ENCODE measurements around the gene INPP5D. TPM values are rescaled to one million over a fixed set of nuclear protein-coding genes. Genes with fewer than 3 reads are reported as not detected.

The INPP5D gene
- total RNA-seq, 1 donor from 2014 or later: 129 TPM

GRCh38 chr2:233201258-233202013 lies 141.3 kb downstream of the INPP5D start:
- intact Hi-C loops (cut with micrococcal nuclease): no loop called here

DNA sequence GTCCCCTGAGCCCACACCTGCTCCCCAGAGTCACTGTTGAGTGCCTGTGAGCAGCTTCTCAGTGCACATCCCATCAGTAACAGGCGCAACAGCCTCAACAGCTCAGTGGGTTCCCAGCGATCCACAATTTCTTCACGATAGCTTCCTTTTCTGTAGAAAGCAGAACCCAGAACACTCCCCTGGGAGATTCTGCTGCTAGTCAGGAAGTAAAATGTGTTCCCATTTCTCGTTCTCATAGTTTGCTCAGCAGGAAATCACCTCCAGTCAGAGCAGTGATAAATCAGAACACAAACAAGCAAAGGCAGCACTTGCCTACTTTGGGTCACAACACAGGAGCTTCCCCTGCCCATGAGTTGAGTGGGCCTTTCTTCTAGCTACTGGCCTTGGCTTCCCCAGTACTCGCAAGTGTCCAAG lies 142.4 kb downstream of the INPP5D start:
- intact Hi-C loops (cut with micrococcal nuclease): no loop called here

DNA sequence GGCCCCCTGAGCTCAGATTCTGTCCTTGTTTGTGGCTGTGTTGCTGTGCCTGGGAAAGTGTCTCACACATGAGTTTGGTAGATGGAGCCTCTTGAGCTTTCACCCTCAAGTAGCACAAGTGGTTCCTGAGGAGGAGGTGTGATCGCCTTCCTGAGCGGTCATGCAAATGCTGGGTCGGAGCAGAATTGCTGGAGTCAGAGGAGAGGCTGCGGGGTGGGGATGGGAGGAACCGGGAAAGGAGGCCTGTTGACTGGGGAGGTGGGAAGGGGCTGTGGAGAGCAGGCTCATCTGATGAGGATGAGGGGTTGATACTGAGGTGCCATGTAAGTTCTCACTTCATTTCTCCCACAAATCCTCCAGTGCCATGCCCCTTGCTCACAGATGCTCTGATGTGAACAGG lies 142.9 kb downstream of the INPP5D start:
- intact Hi-C loops (cut with micrococcal nuclease): no loop called here

GRCh38 chr2:233204286-233204936 lies 144.3 kb downstream of the INPP5D start:
- intact Hi-C loops (cut with micrococcal nuclease): no loop called here

DNA sequence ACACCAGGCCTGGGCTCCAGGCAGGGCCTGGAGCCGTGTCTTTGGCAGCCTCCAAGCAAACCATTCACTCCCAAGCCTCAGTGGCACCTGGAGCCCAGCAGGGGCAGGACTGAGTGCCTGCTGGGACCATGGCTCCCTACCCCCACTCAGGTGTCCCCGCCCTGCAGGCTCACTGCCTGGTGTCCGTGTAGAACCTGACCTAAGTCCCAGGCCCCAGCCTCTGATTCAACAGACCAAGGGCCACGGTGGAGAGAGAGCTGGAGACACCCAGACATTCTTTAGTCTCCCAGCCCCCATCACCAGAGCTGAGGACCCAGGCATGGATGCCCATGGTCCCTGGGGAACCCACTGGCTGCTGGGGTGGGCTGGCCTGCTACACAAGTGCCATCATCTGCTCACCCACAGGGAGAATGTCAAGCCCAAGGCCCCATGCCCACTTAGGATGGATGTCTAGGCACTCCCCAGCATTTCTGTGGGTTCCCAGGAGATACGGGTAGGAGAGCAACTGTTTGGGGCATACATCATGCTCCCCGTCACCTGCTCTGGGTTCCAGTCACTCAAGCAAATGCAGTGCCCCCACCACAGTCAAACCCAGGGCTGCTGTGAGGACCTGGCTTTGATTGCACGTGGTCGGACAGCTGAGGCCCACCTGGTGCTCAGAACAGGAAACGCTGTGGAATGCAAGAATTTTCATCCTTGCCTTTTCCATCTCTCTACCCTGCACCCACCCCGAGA lies 148.4 kb downstream of the INPP5D start:
- intact Hi-C loops (cut with micrococcal nuclease): no loop called here

DNA sequence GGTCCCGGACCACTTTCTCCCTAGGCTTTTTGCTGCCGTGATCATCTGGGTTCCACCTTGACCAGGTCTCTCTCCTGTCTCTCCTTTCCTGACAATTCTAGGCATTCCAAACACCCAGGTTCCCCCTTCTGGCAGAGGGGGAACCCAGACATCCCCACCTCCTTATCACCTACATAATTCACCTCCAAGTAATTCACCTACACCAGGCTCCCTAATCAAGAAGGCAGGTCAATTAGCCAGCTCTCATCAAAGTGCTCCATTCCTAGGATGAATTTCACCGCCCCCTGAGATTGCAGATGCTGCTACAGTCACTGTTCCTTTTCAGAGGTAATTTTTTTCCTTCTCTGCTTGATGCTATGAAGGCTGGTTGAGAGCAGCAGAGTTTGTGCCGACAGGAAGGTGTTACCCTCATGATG lies 149.0 kb downstream of the INPP5D start:
- intact Hi-C loops (cut with micrococcal nuclease): no loop called here

DNA sequence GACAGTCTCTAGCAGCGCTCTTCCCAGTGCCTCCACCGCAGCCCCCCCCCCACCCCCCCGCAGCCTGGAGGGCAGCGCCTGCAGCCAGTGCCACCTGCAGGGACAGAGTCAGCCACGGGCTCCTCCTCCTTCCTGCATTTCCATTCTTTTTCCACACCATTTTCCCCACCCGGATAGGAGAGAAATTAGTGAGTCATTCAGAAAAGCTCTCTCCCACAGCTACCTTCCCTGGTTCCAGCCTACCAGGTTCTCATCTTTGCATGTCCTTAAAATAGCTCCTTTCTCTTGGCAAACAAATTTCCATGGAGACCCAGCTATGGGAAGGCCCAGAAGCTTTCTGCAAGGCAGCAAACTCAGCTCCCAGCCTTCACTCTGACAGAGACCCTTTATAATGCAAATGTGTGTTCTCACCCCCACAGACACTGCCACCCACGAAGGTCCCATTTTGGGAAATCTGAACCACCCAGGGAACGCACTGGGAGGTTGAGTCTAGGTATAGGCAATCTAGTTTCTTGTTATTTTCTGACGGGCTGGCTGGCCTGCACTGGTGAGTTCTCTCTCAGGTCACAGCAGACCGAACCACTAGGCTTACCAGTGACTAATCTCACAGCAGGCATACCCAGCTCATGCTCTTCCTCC lies 149.5 kb downstream of the INPP5D start:
- intact Hi-C loops (cut with micrococcal nuclease): no loop called here

DNA sequence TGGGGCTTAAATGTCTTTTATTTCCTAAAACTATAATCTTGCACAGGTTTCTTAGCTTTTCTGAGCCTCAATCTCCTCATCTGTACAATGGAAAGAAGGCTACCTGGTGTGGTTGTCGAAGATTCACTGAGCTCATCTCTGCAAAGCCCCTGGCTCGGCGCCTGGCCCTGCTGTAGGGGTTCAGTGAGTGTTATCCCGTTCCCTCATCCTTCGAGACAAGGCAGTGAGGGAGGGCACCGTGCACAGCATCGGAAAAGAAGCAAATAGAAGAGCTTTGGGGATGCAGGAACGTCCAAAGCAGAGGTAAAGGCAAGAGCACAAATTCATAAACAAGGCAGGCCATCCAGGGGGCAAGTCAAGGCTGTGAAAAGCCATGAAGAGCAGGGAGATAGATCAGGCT lies 150.1 kb downstream of the INPP5D start:
- intact Hi-C loops (cut with micrococcal nuclease): no loop called here

DNA sequence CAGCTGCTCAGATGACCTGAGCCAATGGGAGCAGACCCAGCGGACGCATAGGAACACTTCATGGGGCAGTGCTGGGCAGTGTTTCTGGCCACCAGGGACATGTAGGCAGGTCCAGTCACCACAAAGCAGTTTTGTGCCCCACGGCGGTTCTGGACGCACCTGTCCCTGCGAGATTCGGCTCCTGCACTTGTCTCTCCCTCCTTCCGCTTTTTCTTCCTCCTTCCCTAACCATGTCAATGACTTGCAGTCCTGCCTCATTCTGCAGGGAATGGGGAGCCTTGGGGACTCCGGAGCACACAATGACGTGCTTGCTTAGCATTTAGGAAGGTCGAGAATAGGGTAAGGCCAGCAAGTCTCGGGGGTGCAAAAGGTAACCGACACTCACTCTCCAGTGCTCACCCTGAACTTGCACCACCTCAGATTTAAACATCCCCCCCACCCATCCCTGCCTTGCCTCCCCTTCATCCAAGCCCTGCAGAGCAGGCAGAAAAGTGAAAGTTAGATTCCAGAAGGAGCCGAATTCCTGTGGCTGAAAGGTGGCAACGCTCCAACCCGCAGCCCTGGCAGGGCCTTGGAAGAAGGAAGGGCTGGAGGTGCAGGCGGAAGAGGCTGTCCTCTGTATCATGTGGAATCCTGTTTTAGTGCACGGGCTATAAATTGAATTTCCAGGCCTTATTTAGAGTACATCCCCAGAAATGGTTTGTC lies 150.9 kb downstream of the INPP5D start:
- intact Hi-C loops (cut with micrococcal nuclease): no loop called here

- intact Hi-C loops (cut with micrococcal nuclease): no loop called here
Measured at GRCh38 chr2:233211548-233211895, 151.4 kb downstream of the INPP5D start.

DNA sequence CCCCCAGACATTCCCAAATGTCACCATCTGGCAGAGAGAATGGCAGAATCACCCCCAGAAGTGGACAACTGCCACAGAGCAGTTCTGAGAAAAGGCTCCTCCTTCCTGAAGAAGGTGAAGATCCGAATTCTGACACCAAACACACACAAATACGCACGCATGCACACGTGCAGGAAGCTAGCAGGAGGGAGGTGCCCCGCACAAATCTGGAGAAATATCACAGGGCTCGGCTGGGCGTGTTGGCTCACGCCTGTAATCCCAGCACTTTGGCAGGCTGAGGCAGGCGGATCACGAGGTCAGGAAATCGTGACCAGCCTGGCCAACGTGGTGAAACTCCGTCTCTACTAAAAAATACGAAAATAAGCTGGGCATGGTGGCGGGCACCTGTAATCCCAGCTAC lies 152.9 kb downstream of the INPP5D start:
- intact Hi-C loops (cut with micrococcal nuclease): no loop called here

GRCh38 chr2:233213975-233214374 lies 153.8 kb downstream of the INPP5D start:
- intact Hi-C loops (cut with micrococcal nuclease): no loop called here

DNA sequence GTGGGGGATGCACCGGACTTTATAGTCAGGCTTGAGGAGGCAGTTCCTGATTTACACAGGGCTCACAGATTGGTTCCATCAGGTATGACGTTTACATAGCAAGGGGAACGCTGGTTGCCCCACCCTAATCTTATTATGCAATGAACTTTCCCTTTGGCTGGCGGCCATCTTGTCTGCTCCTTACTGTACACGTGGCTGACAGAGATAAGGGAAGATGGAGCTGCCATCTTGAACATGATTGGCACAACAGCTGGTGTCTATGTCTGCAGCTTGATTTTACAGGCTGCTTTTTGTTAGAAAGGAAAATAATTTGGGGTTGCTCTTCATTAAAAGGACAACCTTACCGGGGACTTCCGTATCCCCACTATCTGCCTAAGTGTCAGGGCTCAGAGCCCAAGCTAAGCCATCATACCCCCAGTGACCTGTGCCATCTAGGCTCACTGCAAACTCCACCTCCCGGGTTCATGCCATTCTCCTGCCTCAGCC lies 157.8 kb downstream of the INPP5D start:
- intact Hi-C loops (cut with micrococcal nuclease): no loop called here

DNA sequence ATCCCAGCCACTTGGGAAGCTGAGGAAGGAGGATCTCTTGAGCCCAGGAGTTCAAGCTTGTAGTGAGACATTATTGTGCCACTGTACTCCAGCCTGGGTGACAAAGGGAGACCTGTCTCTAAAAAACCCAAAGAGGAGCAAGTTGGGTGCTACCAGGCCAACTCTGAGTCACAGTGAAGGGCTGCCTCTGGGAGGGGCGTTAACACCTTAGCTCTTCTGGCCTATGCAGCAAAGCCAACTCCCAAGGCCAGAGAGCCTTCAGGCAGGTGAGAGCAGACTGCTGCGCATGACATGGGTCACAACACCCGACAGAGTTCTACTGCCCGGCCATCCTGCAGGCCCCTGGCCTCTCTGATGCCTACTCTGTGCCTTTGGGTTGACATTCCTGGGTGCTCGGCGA lies 158.7 kb downstream of the INPP5D start:
- intact Hi-C loops (cut with micrococcal nuclease): no loop called here

DNA sequence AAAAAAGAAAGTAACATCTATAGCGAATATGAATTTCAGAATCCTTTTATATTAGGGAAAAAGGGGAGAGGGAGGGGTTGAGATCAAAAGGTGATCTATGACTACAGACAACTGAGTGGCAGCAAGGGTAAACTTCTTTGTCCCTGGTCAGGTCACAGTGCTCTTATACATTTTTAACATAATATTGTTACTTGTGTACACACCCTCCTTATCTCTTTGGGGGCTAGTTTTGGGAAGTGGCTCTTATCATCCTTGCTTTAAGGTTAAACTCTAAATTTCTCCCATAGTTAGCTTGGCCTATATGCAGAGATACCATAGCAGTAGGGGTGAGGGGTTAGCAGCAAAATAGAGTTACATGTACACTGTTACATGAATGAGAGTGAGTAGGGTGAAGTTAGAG lies 159.7 kb downstream of the INPP5D start:
- intact Hi-C loops (cut with micrococcal nuclease): no loop called here

DNA sequence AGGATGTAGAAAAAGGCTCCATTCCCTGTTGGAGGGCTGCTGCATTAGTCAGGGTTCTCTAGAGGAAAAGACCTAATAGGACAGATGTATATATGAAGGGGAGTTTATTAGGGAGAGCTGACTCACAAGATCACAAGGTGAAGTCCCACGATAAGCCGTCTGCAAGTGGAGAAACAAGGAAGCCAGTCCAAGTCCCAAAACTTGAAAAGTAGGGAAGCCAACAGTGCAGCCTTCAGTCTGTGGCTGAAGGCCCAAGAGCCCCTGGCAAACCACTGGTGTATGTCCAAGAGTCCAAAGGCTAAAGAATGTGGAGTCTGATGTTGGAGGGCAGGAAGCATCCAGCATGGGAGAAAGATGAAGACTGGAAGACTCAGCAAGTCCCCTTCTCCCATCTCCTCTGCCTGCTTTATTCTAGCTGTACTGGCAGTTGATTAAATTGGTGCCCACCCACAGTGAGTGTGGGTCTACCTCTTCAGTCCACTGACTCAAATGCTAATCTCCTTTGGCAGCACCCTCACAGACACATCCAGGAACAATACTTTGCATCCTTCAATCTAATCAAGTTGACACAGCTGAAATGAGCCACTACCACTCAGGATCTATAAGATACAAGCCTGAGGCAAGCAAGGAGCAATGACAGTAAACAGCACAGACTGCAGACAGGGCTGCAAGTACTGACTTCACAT lies 161.4 kb downstream of the INPP5D start:
- intact Hi-C loops (cut with micrococcal nuclease): no loop called here

DNA sequence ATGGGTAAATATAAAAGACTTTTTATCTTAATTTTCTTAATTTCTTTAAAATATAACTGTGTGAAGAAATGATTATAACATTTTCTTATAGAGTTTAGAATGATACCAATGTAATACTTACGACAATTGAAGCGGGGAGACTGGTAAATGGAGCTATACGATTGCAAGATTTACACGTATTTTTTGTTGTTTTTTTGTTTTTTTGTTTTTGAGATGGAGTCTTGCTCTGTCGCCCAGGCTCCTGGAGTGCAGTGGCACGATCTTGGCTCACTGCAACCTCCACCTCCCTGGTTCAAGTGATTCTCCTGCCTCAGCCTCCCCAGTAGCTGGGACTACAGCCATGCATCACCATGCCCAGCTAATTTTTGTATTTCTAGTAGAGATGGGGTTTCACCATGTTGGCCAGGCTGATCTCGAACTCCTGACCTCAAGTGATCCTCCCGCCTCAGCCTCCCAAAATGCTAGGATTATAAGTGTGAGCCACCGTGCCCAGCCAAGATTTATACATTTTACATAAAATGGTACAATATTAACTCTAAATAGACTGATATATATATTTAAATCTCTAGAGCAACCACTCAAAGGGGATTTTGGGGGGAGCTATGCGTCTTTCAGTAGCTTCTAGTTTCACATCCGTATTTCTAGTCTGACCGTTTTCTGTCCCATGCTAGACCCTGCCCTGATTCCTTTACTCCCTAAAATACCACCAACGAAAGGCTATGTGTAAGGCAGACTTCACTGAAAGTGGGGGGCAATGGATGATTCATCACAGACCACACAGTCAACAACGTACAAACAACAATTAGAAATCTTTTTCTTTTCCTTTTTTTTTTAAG lies 163.1 kb downstream of the INPP5D start:
- intact Hi-C loops (cut with micrococcal nuclease): no loop called here

DNA sequence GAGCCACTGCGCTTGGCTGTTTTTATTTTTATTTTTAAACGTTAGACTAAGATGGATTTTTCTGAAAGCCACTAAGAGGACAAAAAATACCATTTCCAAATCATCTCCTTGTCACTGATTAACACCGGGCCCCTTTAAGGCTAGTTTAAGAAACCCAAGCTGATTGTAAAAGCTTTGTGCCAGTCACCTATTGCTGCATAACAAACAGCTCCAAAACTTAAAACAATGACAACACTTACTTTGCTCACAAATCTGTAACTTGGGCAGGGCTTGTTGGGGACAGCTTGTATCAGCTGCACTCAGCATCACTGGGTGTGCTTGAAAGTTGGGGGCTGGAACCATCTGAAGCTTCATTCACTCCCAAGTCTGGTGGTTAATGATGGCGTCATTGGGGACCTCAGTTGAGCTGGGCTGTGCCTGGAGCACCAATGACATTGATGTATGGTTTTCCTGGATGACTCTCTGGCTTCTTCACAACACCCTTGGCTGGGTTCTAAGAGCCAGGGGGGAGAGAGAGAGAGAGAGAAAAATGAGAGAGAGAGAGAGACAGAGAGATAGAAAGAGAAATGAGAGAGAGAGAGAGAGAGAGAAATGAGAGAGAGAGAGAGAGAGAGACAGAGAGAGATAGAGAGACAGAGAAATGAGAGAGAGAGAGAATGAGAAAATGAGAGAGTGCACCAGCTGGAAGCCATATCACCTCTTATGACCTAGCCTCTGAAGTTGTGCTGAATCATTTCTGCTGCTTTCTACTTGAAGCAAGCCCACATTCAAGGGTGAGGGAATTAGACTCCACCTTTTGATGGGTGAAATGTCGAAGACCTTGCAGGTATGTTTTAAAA lies 165.3 kb downstream of the INPP5D start:
- intact Hi-C loops (cut with micrococcal nuclease): no loop called here

DNA sequence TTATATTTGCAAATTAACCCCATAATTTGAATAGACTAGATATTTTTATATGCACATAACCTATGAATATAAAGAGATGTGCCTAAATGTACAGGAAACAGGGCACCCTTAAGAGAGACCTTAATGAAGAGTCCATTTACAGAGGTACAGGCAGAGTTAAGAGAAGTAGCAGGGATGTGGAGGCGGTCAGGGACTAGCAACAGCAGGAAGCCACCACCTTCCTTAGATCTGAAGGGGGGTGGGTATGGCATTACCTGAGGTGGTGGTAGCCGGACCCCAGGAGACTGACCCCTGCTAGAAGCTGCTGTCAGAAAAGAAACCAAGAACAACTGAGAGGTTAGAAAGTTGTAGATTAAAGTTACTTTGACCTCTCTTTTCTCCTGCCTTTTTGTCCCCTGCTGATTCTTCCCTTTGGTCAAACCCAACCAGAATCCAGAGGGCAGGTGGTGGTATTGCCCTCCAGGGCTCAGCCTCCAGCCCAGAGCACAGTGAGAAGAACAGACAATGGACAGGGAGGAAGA lies 166.4 kb downstream of the INPP5D start:
- intact Hi-C loops (cut with micrococcal nuclease): no loop called here

Measured in T-helper 2 cell treated with Interferon-gamma antibody and Interleukin-4, amounts not matched to agents 100 ng/mL and 5 ng/mL, for 36 hours (primary cell).